Ishikawa (cell line): ENCODE results near the gene CDK6.

Experiments used
- EGR1 ChIP-seq: IDR thresholded peaks from 2 replicates; pipeline ENCODE4 v1.6.1; 2012
- EP300 ChIP-seq: IDR thresholded peaks from 2 replicates; pipeline ENCODE4 v1.6.1; 2012; ENCODE audit warnings: borderline replicate concordance
- NFIC ChIP-seq: IDR thresholded peaks from 2 replicates; pipeline ENCODE4 v1.6.1; 2012
- RAD21 ChIP-seq: IDR thresholded peaks from 2 replicates; pipeline ENCODE4 v1.6.1; 2012; ENCODE audit warnings: low read depth
- REST ChIP-seq: IDR thresholded peaks from 2 replicates; pipeline ENCODE4 v1.6.1; 2012; ENCODE audit warnings: low read depth, mild to moderate bottlenecking

GRCh38 chr7:92784935-92785334, 51.4 kb downstream of the CDK6 start:
- no peak for TF ChIP-seq EP300
- no peak for TF ChIP-seq RAD21
- TF ChIP-seq REST = no peak
- no peak for TF ChIP-seq NFIC
- no peak for TF ChIP-seq EGR1
